Ishikawa (cell line): ENCODE results near the gene PSMB11.

Experiments
- CEBPB ChIP-seq: IDR thresholded peaks from 2 replicates; pipeline ENCODE4 v1.6.1; 2012
- CREB1 ChIP-seq: IDR thresholded peaks from 2 replicates; pipeline ENCODE4 v1.6.1; 2012; ENCODE audit warnings: low read depth
- EP300 ChIP-seq: IDR thresholded peaks from 2 replicates; pipeline ENCODE4 v1.6.1; 2012; ENCODE audit warnings: borderline replicate concordance
- FOXM1 ChIP-seq: IDR thresholded peaks from 2 replicates; pipeline ENCODE4 v1.6.1; 2012; ENCODE audit warnings: low read depth, borderline replicate concordance
- MAX ChIP-seq: IDR thresholded peaks from 2 replicates; pipeline ENCODE4 v1.6.1; 2012
- REST ChIP-seq: IDR thresholded peaks from 2 replicates; pipeline ENCODE4 v1.6.1; 2012; ENCODE audit warnings: low read depth, mild to moderate bottlenecking
- TAF1 ChIP-seq: IDR thresholded peaks from 2 replicates; pipeline ENCODE4 v1.6.1; 2012; ENCODE audit warnings: low read depth, mild to moderate bottlenecking
- TEAD4 ChIP-seq: IDR thresholded peaks from 2 replicates; pipeline ENCODE4 v1.6.1; 2012
- YY1 ChIP-seq: IDR thresholded peaks from 2 replicates; pipeline ENCODE4 v1.6.1; 2012; ENCODE audit warnings: low read depth

GRCh38 chr14:23030936-23031335 lies 11.1 kb upstream of the PSMB11 start:
- no peak for TF ChIP-seq MAX
- TF ChIP-seq REST, result no peak
- no peak for TF ChIP-seq TEAD4
- no peak for TF ChIP-seq CREB1
- no peak for TF ChIP-seq FOXM1
- no peak for TF ChIP-seq CEBPB
- no peak for TF ChIP-seq TAF1
- no peak for TF ChIP-seq YY1
- TF ChIP-seq EP300, result no peak
